ENCODE data around the gene UBE2Q2. TPM values are rescaled to one million over a fixed set of nuclear protein-coding genes. Genes with fewer than 3 reads are reported as not detected.

Gene UBE2Q2
- total RNA-seq, 4 donors from 2014 or later = 64.3 to 76.7 (median 73.3) TPM

- 59% methylated on average over 7 of the region's 7 CpGs for WGBS
- no peaks in the 10 kb centered on the region for H3K4me1 ChIP-seq
- no peak for TF ChIP-seq EP300 (IDR thresholded peaks at IDR 0.05)
Measured at GRCh38 chr15:75823860-75824613, 19.2 kb upstream of the UBE2Q2 start.

DNA sequence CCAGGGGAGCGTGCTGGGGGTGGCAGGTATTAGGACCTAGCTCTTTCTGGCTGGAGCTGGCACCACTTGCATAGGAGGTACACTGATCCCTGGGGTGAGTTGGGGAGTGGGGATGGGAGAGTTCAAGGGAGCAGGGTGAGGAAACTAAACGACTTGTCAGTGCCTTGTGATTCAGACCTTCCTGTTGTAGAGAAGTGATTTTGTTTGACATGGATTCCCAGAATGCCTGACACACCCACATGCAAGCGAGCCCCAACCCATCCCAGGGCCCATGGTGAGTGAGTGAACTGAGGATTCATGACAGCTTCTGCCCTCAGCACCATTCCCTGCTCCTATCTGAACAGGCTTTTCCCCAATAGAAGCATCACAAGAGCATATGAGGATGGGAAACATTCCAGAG is 15.6 kb upstream of the UBE2Q2 start:
- Histone ChIP-seq H3K4me3 (no peak overlapping the region), H3K9me3 (no peaks in the 10 kb centered on the region), H3K4me1 (no peaks in the 10 kb centered on the region), H3K36me3 (no peaks in the 10 kb centered on the region), H3K27ac (replicated peaks in 1 of 4) (no peak overlapping the region), H3K27me3 (peaks cover 0 to 8% (median 0%) of the 10 kb centered on the region in 4 donors)
- intact Hi-C loops (cut with DNase I) = no loop called here
- TF ChIP-seq EP300 (IDR thresholded peaks at IDR 0.05) (no peak), POLR2A (IDR thresholded peaks at IDR 0.05; ENCODE audit: low read depth) (no peak), POLR2AphosphoS5 (IDR thresholded peaks at IDR 0.05) (no peak)
- TF ChIP-seq, protein P1, sequence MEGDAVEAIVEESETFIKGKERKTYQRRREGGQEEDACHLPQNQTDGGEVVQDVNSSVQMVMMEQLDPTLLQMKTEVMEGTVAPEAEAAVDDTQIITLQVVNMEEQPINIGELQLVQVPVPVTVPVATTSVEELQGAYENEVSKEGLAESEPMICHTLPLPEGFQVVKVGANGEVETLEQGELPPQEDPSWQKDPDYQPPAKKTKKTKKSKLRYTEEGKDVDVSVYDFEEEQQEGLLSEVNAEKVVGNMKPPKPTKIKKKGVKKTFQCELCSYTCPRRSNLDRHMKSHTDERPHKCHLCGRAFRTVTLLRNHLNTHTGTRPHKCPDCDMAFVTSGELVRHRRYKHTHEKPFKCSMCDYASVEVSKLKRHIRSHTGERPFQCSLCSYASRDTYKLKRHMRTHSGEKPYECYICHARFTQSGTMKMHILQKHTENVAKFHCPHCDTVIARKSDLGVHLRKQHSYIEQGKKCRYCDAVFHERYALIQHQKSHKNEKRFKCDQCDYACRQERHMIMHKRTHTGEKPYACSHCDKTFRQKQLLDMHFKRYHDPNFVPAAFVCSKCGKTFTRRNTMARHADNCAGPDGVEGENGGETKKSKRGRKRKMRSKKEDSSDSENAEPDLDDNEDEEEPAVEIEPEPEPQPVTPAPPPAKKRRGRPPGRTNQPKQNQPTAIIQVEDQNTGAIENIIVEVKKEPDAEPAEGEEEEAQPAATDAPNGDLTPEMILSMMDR (IDR thresholded peaks at IDR 0.05) = no peak
- WGBS = 87% methylated on average over 2 of the region's 3 CpGs
- peak; percentile 72 for DNase-seq (ENCODE audit: extremely low spot score)

More at GRCh38 chr15:75823860-75824613, 19.2 kb upstream of the UBE2Q2 start:
- Histone ChIP-seq H3K9me3 (no peaks in the 10 kb centered on the region), H3K27ac (replicated peaks in 1 of 4) (no peak overlapping the region), H3K27me3 (peaks cover 0 to 8% (median 0%) of the 10 kb centered on the region in 4 donors), H3K36me3 (no peaks in the 10 kb centered on the region), H3K4me3 (no peak overlapping the region)
- peak; percentile 68 for DNase-seq (ENCODE audit: extremely low spot score)
- intact Hi-C loops (cut with DNase I) = no loop called here

GRCh38 chr15:75828429-75828828 is 14.8 kb upstream of the UBE2Q2 start:
- WGBS = 92% methylated on average over 9 of the region's 9 CpGs
- no peak for TF ChIP-seq POLR2A (IDR thresholded peaks at IDR 0.05; ENCODE audit: low read depth)
- no peak for TF ChIP-seq EP300 (IDR thresholded peaks at IDR 0.05)
- TF ChIP-seq, protein P1 (IDR thresholded peaks at IDR 0.05) = no peak
- TF ChIP-seq POLR2AphosphoS5 (IDR thresholded peaks at IDR 0.05) = no peak
- intact Hi-C loops (cut with DNase I) = no loop called here
- Histone ChIP-seq H3K36me3 (no peaks in the 10 kb centered on the region), H3K27me3 (peaks cover 0 to 8% (median 0%) of the 10 kb centered on the region in 4 donors), H3K27ac (replicated peaks in 1 of 4) (no peak overlapping the region), H3K4me1 (no peaks in the 10 kb centered on the region), H3K4me3 (no peak overlapping the region), H3K9me3 (no peaks in the 10 kb centered on the region)
- peak; percentile 14 for DNase-seq (ENCODE audit: extremely low spot score)

- WGBS = 86% methylated on average over 8 of the region's 8 CpGs
- DNase-seq (ENCODE audit: extremely low spot score) = peak; percentile 29
- Histone ChIP-seq H3K9me3 (no peaks in the 10 kb centered on the region), H3K4me1 (no peaks in the 10 kb centered on the region), H3K27ac (replicated peaks in 1 of 4) (no peak overlapping the region), H3K4me3 (no peak overlapping the region), H3K27me3 (peaks cover 0 to 5% (median 0%) of the 10 kb centered on the region in 4 donors), H3K36me3 (no peaks in the 10 kb centered on the region)
- TF ChIP-seq POLR2AphosphoS5 (IDR thresholded peaks at IDR 0.05) (no peak), POLR2A (IDR thresholded peaks at IDR 0.05; ENCODE audit: low read depth) (no peak), EP300 (IDR thresholded peaks at IDR 0.05) (no peak)
- TF ChIP-seq, protein P1 (IDR thresholded peaks at IDR 0.05) = no peak
- intact Hi-C loops (cut with DNase I) = no loop called here
Measured at GRCh38 chr15:75830910-75831805, 12.1 kb upstream of the UBE2Q2 start.

GRCh38 chr15:75831806-75832102 is 11.5 kb upstream of the UBE2Q2 start:
- 76% methylated on average over 1 of the region's 1 CpG for WGBS
- Histone ChIP-seq H3K36me3 (no peaks in the 10 kb centered on the region), H3K27ac (replicated peaks in 1 of 4) (no peak overlapping the region), H3K9me3 (no peaks in the 10 kb centered on the region), H3K4me3 (no peak overlapping the region), H3K4me1 (peaks cover 0 to 4% (median 0%) of the 10 kb centered on the region in 4 donors), H3K27me3 (peaks cover 0 to 5% (median 0%) of the 10 kb centered on the region in 4 donors)
- intact Hi-C loops (cut with DNase I) = no loop called here
- no peak for DNase-seq (ENCODE audit: extremely low spot score)
- TF ChIP-seq POLR2A (IDR thresholded peaks at IDR 0.05; ENCODE audit: low read depth) = no peak
